Activated T-helper 1 cell treated with Interleukin-2 at 50 U/mL for 16 hours (primary cell): Measurements from ENCODE around the gene TPP1.
A peak's percentile ranks its signal among the peaks of the same experiment; 100 is the strongest.

ENCODE experiments used
- DNase-seq: peaks from one replicate; pipeline ENCODE4 v3.0.0-alpha.2; 2020; ENCODE audit warnings: low read depth

TPP1 gene

GRCh38 chr11:6611092-6611962 is 7.9 kb downstream of the TPP1 start:
- no peak for DNase-seq

DNA sequence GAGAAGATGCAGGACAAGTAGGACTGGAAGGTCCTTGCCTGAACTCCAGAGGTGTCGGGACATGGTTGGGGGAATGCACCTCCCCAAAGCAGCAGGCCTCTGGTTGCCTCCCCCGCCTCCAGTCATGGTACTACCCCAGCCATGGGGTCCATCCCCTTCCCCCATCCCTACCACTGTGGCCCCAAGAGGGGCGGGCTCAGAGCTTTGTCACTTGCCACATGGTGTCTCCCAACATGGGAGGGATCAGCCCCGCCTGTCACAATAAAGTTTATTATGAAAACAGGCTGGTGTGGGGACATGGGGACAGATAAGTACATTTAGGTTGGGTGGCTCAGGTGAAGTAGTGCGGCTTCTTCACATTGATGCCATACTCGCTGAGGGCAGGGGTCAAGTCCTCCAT is 8.6 kb downstream of the TPP1 start:
- DNase-seq = no peak

DNA sequence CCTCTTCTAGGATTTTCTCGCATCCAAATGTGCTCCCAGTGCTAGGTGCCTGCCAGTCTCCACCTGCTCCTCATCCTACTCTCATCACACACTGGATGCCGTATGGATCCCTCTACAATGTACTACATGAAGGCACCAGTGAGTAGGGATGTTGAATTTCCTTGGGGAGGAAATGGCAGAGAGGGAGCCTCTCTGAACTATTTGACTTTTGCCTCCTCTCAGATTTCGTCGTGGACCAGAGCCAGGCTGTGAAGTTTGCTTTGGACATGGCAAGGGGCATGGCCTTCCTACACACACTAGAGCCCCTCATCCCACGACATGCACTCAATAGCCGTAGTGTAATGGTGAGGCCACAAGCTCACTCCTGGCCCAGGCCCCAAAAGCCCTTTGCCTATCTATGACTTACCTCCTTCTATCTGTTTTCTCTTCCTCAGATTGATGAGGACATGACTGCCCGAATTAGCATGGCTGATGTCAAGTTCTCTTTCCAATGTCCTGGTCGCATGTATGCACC is 9.7 kb downstream of the TPP1 start:
- no peak for DNase-seq

- no peak for DNase-seq
Measured at GRCh38 chr11:6608726-6609501, 10.3 kb downstream of the TPP1 start.

DNA sequence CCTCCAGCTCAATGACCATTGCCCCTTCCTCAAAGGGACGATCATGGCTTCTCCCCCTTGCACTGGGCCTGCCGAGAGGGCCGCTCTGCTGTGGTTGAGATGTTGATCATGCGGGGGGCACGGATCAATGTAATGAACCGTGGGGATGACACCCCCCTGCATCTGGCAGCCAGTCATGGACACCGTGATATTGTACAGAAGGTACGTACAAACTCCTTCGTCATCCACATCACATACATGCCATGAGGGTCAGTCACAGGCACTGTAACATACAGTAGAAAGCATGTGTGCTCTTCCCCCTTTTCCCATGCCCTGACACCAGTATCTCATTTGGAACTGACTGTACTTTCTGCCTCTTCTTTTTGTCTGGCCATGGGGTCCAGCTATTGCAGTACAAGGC is 11.2 kb downstream of the TPP1 start:
- no peak for DNase-seq

DNA sequence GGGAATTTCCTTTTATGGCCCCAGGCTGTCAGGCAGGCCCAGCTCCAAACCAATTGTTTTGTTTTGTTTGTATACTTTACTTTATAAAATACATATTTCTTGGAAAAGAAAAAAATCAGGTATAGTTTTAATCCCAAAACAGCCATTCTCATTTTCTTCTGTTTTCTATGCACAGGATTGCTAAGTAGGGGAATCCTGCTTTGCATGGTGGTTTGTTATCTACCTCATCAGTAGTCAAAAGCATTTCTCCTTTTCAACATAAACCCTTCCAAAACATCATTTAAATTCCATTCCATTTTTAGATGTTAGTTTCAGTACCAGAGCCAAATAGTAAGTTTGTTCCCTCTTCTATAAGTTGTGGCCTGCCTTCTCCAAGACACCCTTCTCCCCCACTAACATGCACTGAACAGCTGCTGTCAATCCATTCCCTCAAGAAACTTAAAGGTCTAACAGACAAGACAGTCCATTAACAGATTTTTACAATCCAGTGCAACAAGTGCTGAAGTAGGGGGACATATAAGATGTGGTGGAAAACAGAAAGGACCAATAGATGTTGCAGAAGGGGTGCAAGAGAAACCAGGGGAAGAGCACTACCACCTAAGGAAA is 11.9 kb downstream of the TPP1 start:
- no peak for DNase-seq

- peak; percentile 32 for DNase-seq
Measured at GRCh38 chr11:6606471-6607189, 12.6 kb downstream of the TPP1 start.

GRCh38 chr11:6604790-6605189 is 14.4 kb downstream of the TPP1 start:
- no peak for DNase-seq

GRCh38 chr11:6604081-6604626 is 15.1 kb downstream of the TPP1 start:
- peak; percentile 31 for DNase-seq

DNA sequence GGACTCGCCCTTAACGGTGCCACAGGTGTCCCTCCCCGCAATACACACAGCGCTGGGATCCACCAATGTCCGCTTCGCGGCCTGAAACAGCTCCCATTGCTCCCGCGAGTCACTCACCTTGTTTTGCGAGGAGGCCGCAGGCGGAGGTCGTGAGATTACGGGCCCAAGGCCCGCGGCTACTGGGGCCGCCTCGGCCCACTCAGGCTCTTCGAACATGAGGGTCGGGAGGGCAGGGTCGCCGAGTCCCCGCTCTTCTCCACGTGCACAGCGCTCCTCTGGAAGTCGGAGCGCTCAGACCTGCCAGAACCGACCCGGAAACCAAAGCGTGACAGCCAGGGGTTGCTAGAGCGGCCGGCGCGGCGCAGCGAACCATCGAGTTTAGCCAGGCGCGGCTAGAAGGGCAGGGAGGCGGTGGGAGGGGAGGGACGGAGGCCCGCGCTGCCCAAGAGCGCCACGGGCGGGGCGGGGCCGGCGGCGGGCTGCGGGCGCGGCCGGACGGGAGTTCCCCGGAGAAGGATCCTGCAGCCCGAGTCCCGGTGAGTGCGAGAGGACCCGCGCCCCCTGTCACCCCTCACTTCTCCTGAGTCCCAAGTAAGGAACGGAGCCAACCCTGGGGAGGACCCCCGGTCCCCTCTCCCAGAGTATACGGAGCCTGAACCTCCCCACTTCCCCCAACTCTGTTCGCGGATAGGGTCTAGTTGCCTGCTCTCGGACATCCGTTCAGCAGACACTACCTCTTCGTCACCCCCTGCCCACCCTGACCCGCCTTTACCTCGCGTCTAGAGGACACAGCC is 15.7 kb downstream of the TPP1 start, which contains the start of the genes ILK and RRP8:
TSS of gene ILK (plus strand) at position 488 of the 794 bp plus-strand sequence. CDS start 498 bp downstream, outside the sequence.
TSS of gene RRP8 (minus strand) at position 330 of the 794 bp plus-strand sequence. CDS start at position 216, 114 bp downstream.
- peak; percentile 79 for DNase-seq

DNA sequence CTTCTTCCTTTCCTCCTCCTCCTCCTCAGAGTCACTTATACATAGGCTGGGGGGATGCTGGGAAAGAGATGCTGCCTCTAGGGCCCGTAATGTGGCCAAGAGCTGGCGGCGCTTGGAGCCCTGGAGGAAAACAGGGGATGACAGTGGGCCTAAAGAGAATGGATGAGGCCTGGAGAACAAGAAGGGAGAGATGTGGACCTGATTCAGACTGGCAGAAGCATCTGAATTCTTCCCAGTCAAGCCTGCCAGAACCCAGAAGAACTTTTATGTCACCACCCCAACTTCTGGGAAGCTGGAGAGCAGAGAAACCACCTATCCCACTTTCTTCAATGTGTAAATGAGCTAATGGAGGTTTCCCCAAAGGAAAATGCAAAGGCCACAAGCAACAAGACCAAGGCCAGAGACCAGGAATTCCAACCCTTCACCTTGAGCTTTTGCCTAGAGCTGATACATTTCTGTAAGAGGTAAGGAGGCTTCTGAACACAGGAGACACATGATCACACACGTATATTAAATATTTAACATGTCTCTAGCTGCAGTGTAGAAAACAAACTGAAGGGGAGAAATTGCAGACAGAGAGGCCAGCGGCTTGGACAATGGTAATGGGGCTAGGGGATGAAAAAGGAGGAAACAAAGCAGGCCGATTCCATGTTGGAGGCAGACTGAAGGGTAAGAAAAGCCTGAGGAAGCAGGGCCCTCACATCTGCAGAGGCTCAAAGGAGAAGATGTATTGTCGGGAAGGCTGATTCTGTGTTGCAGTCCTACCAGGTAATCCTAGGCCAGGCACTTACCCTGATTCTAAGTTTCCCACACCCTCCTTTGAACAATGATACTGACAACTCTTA is 16.9 kb downstream of the TPP1 start:
- no peak for DNase-seq

DNA sequence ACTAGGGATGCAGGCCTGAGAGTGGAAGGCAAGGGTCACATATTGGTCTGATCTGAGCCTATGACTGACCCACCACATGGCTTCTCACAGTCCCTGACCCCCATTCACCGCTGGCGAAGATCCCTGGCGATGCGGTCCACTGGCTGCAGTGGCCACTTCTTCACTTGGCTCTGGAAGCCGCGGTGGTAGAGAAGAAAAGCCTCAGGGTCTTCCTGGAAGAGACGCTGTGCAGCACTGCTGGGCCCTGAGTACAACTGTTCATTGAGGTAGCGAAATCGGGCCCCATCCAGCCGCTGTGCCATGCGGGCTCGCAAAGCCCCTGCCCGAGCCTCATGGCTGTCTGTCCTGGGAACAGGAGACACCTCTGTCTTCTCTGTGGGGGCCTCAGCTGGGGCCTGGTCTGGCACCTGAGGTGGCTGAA is 18.2 kb downstream of the TPP1 start:
- DNase-seq = no peak

GRCh38 chr11:6599881-6600390 is 19.3 kb downstream of the TPP1 start:
- no peak for DNase-seq

DNA sequence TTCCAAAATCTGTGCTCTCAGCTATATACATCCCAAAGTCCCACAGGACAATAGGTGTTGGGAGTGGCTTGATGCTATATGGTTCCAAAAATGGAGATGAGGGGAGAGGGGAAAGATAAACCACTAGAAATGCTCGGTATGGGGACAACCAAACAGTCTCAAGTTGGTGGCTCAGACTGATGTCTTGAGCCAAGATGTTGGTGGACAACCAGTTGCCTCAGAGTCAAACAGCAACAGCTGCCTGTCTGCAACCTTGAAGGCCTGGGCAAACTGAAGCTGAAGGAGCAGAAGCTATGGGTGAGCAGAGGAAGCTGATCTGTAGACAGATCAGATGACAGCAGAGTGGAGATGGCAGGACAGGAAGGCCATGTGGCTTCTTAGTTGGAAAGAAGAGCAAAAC is 19.8 kb downstream of the TPP1 start:
- DNase-seq = no peak

- DNase-seq = no peak
Measured at GRCh38 chr11:6598555-6598954, 20.7 kb downstream of the TPP1 start.

- DNase-seq = no peak
Measured at GRCh38 chr11:6596239-6596877, 22.9 kb downstream of the TPP1 start.

DNA sequence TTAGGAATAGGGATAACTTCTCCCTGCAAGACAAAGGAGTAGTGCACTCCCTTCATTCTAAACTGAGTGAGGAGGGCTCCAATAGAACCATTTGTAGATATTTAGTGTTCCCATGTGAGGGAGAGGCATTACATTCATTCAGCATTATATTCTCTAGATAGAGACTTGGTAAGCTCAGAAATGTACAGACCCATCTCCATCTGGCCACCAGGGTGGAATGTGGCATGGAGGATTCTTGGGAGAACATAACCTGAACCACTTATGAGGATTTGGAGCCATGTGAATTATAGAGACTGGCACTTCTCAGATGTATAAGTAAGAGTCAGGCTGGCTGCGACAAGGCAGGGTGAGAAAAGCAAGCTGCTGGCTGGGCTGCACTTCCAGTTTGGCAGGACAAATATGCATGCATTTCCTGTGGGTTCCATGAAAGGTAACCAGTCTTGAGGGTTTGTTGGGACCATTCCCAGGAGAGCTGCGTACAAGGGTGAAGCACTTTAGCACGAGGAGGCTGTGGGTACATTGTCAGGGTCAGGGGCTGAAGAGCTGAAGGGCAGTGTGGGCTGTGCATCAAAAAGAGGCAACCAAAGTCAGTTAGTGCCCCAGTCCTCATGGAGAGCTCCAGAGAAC is 25.0 kb downstream of the TPP1 start:
- no peak for DNase-seq

GRCh38 chr11:6588018-6588417 is 31.2 kb downstream of the TPP1 start:
- no peak for DNase-seq
